Mesodermal cell (in vitro differentiated cells): ENCODE data around the gene COL24A1.
A peak's percentile ranks its signal among the peaks of the same experiment; 100 is the strongest.

ENCODE experiments used
- H3K27ac ChIP-seq: 2 replicates; pipeline ENCODE4 v1.7.0; 2013; ENCODE audit warnings: mild to moderate bottlenecking, low read depth, low read length, moderate library complexity; ENCODE audit not compliant: severe bottlenecking
- H3K36me3 ChIP-seq: 2 replicates; pipeline ENCODE4 v1.7.1; 2013; ENCODE audit warnings: mild to moderate bottlenecking, low read length, moderate library complexity; ENCODE audit not compliant: control insufficient read depth, insufficient read depth
- H3K4me1 ChIP-seq: one replicate; pipeline ENCODE4 v1.7.1; 2013; ENCODE audit warnings: mild to moderate bottlenecking, low read length; ENCODE audit not compliant: insufficient read depth, control insufficient read depth, poor library complexity, severe bottlenecking
- H3K4me3 ChIP-seq: 2 replicates; pipeline ENCODE4 v1.7.0; 2013; ENCODE audit warnings: low read length, control low read depth, mild to moderate bottlenecking; ENCODE audit not compliant: insufficient read depth, poor library complexity, severe bottlenecking; ENCODE audit errors: extremely low read depth
- H3K9me3 ChIP-seq: 2 replicates; pipeline ENCODE4 v1.7.1; 2013; ENCODE audit warnings: mild to moderate bottlenecking, low read length, moderate library complexity; ENCODE audit not compliant: control insufficient read depth
- WGBS, 2 experiments: methylation state at CpG; one replicate each; pipeline ENCODE4 v1.1.5; 2013; ENCODE audit warnings: missing lambda C conversion rate in 2 of 2; ENCODE audit not compliant: insufficient coverage in 2 of 2; 5-methylcytosine and 5-hydroxymethylcytosine counted together

Gene COL24A1

GRCh38 chr1:85697895-85698294, 458.7 kb downstream of the COL24A1 start:
- no peak overlapping the region for H3K27ac ChIP-seq
- H3K4me3 ChIP-seq: no peak overlapping the region
- H3K4me1 ChIP-seq: no peaks in the 10 kb centered on the region
- peaks cover 29% of the 10 kb centered on the region for H3K36me3 ChIP-seq
- no peaks in the 10 kb centered on the region for H3K9me3 ChIP-seq

- H3K4me3 ChIP-seq: no peak overlapping the region
- no peak overlapping the region for H3K27ac ChIP-seq
- peaks cover 21% of the 10 kb centered on the region for H3K36me3 ChIP-seq
- no peaks in the 10 kb centered on the region for H3K9me3 ChIP-seq
- no peaks in the 10 kb centered on the region for H3K4me1 ChIP-seq
- no CpG with 5 or more reads among the region's 1 CpG for WGBS, 2 experiments
Measured at GRCh38 chr1:85692730-85693314, 463.8 kb downstream of the COL24A1 start.

- WGBS, 2 experiments: 98 to 100% methylated on average over 3 to 4 of the region's 4 CpGs
- Histone ChIP-seq H3K4me3 (no peak overlapping the region), H3K4me1 (no peaks in the 10 kb centered on the region), H3K27ac (no peak overlapping the region), H3K36me3 (peaks cover 33% of the 10 kb centered on the region), H3K9me3 (no peaks in the 10 kb centered on the region)
Measured at GRCh38 chr1:85689775-85690404, 466.7 kb downstream of the COL24A1 start.

GRCh38 chr1:85683292-85684025, 473.1 kb downstream of the COL24A1 start:
- peaks cover 26% of the 10 kb centered on the region for H3K36me3 ChIP-seq
- WGBS, 2 experiments: 99 to 100% methylated on average over 7 to 9 of the region's 9 CpGs
- no peaks in the 10 kb centered on the region for H3K4me1 ChIP-seq
- no peak overlapping the region for H3K4me3 ChIP-seq
- no peak overlapping the region for H3K27ac ChIP-seq
- H3K9me3 ChIP-seq: no peaks in the 10 kb centered on the region

GRCh38 chr1:85681087-85681486, 475.5 kb downstream of the COL24A1 start:
- Histone ChIP-seq H3K9me3 (no peaks in the 10 kb centered on the region), H3K4me1 (no peaks in the 10 kb centered on the region), H3K36me3 (peaks cover 22% of the 10 kb centered on the region), H3K4me3 (no peak overlapping the region), H3K27ac (peak overlapping the region; percentile 25)
- 89 to 96% methylated on average over 2 of the region's 2 CpGs for WGBS, 2 experiments
